Astrocyte (in vitro differentiated cells and primary cell): Measurements from ENCODE around the gene NPAS3.

ENCODE experiments used
- CTCF ChIP-seq: IDR thresholded peaks from 2 replicates; pipeline ENCODE4 v1.5.1; 2011; ENCODE audit warnings: low read depth, mild to moderate bottlenecking, inconsistent platforms, low read length, moderate library complexity; ENCODE audit not compliant: insufficient read depth
- EZH2 ChIP-seq: IDR thresholded peaks from 2 replicates; pipeline ENCODE4 v1.6.1; 2012; ENCODE audit warnings: mild to moderate bottlenecking, low read length, inconsistent platforms; ENCODE audit not compliant: insufficient read depth

DNA sequence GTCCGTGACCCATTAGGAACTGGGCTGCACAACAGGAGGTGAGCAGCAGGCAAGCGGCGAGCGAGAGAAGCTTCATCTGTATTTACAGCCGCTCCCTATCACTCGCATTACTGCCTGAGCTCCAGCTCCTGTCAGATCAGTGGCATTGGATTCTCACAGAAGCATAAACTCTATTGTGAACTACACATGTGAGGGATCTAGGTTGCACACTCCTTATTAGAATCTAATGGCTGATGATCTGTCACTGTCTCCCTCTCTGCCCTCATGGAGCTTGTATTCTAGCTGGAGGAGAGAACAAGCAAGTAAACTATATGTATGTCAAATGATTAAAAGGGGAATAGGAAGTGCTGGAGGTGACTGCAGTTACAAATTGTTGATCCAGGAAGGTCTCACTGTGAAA lies 533.1 kb downstream of the NPAS3 start:
- TF ChIP-seq CTCF (no peak), EZH2 (no peak)
